Myocyte (in vitro differentiated cells): ENCODE data around the gene GLI3. TPM values are rescaled to one million over a fixed set of nuclear protein-coding genes. Genes with fewer than 3 reads are reported as not detected.

Source experiments
- DNase-seq: peaks from one replicate; pipeline ENCODE4 v3.0.0-alpha.2; 2012; ENCODE audit warnings: low read depth
- total RNA-seq: library from RNA; depleted of rRNA; stranded (reverse); fragments of >200 nt; gene quantifications from 2 replicates; pipeline ENCODE4 v1.2.3, GENCODE V29; 2014

The GLI3 gene
- total RNA-seq, 1 donor from 2014 or later = 3.7 TPM

DNA sequence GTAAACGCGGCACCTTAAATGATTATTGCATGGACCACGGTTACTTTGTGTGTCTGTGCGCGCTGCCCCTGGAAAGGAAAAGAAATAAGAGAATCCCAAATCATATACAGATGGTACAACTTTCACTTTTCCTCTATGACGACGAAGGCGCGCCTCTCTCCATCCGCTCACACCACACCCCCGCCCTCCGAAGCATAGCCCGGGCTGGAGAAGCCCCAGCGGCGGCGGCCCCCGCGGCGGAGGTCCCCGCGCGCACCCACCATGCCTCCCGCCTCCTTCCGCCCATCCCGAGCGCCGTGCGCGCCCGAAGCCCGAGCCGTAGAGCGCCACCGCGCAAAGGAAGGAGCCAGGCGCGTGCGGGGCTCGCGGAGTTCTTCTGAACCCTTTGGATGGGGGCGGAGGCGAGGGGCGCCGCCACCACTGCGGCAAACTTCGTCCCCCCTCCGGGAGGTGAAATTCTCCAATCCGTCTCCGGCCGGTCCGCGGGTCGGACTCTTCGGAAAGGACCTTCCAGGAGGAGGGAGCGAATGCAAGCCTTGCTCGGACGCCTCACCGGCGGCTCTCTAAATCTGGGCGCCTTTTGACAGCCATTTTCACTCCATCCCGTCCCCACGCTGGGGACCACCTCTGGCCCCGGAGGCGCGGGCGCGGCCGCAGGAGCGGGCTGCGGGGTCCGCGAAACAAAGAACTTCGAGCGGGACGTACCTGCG lies 588 bp downstream of the GLI3 start:
- peak; percentile 80 for DNase-seq

DNA sequence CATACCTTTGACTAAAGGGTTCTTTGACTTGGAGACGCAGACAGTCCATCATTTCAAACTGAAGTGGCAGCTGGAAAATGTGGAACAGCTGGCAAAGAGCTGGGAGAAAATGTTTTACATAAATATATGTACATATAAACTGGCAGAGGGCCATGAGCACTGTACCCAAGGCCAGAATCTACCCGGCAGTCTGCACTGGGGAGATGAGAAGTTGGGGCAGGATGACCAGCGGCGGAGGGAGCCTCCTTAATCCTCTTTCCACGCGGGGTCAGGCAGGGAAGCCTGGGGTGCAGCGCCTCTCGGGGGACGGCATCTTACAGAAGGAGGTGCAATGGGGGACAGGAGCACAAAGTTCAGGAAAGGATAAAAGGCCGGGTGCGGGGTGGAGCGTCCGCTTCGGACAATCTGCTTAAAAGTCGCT lies 1.3 kb downstream of the GLI3 start:
- DNase-seq = no peak

DNA sequence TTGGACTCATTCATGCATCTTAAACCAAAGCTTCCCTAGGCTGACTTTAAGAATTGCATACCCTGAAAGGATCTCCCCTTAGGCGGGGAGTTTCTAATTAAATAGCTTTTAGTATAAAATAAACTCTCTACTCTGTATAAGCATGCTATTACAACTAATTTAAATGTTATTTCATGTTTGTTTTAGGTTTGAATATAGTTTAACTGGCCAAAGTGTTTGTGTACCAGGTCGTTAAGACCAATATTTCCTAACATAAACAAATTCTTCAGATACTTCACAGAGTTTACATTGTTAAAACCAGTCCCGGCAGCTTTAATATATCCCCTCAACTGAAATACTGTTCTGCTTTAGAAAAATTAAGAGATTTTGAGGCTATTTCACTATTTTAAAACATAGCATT lies 2.3 kb downstream of the GLI3 start:
- DNase-seq = no peak

DNA sequence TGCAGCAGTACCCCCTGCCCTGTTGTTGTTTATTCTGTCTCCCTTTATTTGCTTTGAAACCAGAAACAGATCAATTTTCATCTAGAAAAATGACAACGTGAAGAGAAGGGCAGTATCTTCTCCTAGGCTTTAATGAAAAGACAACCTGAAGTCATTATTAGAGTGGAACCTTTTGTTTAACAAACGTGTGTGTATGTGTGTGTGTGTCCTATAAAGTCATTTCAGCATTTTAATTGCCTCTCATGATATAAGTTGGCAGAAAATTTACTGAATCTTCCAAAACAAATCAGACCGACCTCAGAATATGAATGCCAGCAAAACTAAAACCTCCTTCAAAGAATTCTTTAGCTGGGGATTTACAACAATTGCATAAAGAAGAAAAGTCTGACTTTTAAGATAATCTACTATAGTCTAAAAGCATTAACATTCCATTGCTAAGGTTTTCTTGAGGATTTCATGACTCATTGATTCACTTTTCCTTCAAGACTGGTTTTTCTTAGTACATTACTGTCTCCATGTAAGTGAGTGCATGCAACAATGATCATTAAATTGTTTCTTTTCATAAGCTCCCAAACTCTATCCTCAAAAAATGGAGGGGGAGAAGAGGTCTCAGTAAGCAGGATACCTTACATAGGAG lies 3.2 kb downstream of the GLI3 start:
- DNase-seq = no peak

DNA sequence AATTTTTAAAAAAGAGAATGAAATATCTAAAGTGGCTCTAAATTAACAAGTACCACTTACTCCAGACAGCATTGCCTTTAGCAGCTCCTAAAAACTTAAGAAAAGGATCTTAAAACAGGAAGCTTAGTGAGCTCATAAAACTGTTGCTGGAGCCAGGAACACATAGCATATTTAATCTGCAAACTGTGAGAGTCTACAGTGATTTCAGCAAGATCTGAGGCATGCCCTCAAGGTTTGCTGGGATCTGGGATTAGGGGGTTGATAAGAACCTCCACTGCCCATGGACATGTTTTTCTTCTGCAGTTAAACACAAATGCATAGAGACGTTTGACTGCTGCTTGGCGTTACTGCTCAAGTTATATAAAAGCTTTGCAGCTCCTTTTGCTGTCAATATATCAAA lies 3.8 kb downstream of the GLI3 start:
- DNase-seq = no peak

DNA sequence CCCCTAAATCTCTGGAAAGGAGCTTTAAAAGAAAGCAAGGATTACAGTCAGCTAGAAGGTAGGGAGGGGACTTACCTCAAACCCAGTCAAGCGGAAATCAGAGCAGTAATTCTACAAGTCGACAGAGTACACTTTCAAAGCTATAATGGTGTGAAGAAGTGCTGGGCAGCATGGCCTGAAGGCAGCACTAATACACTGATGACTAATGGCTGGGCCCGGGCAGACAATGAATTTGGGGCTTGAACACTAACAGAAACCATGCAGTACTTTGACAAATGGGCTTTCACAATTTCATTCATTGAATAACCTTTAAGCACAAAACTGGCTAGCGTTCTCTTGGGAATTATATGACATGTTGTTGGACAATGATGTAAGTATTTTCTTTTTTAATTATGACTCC lies 4.7 kb downstream of the GLI3 start:
- DNase-seq = peak; percentile 13

DNA sequence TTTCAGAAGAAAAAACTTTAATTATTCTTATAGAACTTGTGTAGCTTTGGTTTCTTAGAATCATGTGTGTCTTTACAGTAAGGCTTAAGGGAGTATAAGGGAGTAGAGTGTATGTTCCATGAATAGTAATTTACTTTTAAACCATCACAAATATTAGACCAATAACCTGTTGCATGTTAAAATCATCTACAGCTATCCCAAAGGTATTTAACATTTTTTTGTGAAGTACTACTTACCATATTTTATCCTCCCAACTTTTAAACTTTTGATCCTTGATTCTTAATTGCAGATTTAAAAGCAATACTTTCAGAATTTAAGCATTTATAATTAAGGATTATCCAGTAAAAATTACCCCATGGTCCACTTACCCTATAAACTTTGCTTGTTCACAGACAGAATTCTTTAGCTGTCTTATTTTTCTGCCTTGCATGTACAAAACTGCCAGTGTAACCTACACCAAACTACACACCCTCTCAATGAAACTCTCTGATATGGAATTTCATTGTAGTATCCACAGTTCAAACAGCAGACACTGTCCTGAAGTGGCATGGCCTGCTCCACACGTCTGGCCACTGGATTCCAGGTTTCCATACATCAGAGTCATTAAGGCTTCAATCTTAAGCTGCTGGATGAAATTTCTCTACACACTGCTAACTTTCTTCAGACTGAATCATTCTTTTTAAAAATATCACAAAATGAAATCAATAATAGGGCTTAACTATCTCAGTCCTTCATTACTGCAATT lies 5.8 kb downstream of the GLI3 start:
- no peak for DNase-seq

DNA sequence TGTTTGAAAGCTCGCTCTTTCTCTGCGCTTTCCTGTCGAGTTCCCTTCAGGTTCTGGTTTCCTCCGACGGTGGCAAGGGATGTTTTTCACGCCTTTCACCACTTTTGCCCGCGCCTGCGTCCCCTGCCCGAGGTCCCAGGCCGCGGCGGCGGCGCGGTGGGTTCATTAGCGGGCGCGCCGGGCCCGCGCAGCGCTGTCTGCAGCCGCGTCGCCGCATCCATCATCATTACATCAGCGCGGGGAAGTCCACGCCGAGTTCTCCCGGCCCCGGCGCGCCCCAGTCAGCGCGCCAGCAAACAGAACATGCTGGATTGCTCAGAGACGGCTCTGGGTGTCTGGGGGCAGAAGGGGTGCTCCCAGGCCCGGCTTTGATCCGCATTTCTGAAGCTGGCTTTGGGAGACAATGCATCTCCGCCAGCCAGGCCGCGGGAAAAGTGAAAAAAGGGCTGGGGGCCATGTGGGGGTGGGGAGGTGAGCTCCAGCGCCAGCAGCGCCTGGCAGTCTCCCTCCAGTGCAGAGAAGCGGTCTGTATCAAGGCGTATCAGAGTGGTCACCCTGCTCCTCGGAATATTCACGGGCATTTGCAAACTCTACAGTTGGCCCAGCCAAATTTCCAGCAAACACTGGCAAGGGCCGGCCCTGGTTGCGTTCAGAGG lies 8.9 kb downstream of the GLI3 start:
- no peak for DNase-seq

DNA sequence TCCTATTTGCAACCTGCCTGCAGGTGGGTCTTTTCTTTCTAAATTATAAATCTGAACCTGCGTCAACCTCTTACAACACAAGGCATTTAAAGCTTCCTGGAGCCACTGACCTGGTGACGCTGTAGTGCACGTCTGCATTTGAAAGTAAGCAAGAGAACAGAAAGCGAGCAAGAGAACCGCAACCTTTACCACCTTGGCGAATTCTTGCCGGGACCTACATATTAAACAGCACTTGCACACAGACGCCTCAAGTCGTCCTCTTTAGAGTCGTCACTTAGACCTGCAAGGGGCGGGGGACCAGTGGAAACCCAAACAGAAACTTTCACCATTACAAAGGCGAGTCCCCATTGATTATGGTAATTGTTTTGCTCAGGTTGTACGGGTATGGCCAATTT lies 9.5 kb downstream of the GLI3 start:
- no peak for DNase-seq

DNA sequence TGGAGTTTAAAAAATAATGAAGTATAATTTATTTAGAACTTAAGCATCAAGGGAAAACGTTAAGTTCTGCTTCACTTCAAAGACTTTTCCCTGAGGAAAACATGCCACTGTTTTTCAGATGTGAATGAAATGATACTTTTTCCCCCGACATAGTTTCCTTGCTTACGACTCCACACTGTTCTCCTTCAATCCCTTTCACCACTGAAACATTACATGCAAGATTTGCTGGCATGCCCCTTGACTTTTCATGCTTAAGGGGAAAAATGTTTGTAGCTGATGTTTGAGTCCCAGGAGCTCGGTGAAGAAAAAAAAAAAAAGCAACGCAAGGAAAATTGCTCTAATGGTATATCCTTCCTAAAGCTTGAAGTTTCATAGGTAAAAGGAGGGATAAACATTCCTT lies 10.0 kb downstream of the GLI3 start:
- DNase-seq = no peak

DNA sequence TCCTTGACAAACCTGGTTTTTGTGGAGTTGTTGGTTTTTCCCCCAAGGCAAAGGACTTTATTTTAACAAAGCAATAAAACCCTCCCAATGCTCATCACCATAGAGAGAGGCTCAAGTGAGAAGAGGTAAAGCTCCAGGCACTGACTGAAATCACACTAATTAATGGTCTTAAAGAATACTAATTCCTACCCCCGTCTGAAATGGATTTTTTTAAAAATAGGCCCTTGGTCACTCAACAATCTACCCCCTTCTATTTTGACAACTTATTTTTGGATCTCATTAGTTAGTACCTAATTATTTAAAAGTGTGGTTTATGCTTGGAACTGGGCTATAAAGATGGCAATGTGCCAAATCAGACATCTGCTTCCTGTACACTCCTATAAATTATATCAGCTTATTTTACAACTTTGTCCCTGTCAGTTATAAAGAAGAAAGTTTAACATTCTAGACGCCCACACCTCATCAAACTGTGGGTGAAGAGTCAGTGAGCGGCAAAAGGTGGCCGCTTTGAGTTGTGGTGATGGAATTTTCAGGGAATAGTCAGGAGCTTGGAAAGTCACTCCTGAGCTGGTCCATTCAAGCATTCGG lies 10.6 kb downstream of the GLI3 start:
- DNase-seq = no peak

DNA sequence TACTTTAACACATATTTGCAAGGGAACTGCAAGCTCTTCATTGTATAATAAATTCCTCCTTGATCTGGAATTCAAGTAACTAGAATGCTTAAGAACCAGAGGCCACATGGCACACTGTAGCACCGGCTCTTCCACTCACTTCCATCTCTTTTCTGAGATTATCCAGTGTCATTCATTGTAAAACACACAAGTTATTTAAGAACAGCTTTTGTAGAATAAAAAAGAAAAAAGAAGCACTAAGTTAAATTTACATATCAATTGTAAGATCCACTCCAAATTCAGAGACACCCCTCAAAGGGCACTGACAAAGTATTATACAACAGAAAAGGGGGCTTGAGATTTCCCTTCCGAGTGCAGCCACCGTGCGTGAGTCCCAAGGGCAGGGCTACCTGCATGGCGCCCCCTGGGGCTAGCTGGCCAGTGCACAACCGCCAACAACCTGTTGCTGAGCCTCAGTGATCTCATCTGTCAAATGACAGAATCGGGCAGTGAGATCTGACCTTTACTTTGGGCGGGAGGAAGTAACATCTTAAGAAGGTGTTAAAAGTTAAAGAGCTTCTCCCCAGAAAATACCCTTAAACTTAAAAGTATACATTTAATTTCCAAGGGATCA lies 12.5 kb downstream of the GLI3 start:
- no peak for DNase-seq

DNA sequence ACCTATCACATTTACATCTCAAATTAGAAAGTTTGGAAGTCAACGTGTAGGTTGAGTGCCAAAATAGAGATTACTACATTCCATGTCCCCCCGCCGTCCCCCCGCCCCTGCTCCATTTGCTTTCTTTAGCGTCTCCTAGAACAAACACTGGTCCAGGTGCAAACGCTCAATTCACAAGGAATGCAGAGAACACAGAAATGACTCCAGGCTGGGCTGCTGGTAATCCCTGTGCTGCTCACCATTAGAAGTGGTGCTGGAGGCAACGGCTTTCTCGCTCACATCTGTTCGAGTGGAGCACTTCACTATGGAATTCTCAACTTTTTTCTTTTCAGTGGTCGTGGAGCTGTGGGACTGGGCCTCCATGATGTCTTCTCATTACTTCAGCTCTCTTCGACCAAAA lies 14.1 kb downstream of the GLI3 start:
- DNase-seq = no peak

DNA sequence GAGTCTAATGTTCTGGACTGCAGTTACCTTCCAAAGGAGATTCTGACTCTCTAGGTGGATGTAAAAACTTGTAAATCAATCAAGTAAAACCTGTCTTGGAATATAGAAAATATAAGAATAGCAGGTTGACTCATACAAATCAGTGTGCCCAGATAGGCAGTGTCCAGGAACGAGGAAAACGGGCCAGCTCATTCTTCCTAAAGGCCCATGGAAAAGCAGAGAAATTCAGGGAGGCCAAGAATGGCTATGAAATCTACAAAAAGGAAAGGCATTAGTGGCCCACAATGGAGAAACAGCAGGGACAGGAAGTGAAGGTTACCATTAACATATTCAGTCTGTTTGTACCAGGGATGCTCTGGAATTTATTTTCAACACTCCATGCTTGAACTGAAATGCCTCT lies 14.9 kb downstream of the GLI3 start:
- DNase-seq = no peak

DNA sequence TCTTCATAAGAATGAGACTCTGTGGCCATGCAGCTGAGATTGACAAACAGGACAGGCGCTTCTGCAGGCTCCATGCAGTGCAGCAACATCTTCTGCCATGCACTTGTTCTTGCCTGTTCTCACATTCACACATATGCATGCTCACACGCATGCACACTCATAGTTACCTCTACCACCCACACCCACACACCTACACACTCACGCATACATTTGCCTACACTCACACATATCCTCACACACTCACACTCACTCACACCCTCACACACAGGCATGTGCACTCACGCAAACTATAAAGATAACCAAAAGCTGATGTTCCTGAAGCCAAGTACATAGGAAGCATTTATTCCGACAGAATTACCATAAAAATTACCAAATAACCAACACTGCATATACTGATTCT lies 15.7 kb downstream of the GLI3 start:
- no peak for DNase-seq

DNA sequence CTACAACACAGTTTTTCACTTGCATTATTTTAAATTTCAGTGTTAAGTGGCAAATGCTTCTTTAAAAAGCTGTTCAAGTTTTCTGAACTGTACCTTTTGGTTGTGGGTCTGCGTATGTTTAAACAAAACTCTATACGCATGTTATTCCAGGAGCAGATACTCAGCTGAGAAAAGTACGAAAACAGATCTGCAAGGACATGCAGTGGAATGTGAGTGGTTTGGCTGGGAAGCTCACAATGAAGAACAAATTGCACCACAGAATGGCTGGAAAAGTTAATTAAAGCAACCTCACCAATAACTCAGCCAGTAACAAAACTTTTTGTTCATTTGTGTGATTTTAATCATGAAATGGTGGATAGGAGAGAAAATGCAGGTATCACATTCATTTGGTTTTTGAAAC lies 17.6 kb downstream of the GLI3 start:
- no peak for DNase-seq

DNA sequence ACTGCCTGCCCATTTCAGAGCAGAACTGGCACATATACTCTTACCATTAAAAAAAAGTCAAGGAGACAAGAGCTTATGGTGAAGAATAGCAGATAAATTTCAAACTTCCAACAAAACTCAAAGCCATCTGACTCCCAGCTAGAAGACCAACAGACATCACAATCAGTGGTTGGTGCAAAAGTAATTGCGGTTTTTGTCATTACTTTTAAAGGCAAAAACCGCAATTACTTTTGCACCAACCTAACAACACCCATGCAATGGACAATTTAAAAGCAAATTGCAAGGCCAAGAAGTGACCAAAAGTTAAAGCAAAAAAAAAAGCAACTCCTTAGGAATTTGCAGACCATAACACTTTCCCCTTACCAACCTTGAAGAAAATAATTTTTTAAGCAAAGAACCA lies 18.8 kb downstream of the GLI3 start:
- DNase-seq = no peak

DNA sequence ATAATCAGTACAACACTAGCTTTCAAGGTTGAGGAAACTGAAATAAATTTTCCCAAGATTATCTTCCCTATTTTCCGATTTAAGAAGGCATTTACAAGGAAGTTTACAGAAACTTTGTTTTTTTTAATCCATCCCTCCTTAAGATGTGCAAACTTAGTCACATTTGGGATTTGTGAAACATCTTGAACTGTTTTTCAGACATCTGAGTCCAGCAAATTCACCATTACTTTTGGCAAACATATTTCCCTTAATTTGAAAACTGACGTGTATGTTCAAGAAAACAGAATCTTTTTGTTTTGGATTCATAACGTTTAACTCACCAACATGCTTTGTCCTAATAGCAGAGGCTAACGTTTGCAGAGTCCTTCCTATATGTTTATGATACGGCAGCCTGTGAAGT lies 19.5 kb downstream of the GLI3 start:
- no peak for DNase-seq

DNA sequence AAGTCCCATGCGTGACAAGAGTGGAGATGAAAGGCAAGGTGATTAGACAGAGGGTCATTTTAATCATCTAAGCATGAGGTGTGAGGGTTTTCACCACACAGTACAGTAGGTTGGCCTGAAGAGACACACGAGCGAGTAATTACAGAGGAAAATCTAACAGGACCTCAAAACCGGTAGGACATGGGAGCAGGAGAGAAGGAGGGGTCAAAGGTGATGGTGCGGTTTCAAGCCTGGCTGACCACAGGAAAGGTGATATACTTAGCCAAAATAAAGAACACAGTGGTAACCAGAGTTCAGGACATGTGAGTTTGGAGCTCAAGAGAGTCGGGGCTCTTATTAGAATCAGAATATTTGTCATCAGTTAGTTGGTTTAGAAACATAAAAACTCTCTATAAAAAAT lies 20.0 kb downstream of the GLI3 start:
- DNase-seq = no peak

DNA sequence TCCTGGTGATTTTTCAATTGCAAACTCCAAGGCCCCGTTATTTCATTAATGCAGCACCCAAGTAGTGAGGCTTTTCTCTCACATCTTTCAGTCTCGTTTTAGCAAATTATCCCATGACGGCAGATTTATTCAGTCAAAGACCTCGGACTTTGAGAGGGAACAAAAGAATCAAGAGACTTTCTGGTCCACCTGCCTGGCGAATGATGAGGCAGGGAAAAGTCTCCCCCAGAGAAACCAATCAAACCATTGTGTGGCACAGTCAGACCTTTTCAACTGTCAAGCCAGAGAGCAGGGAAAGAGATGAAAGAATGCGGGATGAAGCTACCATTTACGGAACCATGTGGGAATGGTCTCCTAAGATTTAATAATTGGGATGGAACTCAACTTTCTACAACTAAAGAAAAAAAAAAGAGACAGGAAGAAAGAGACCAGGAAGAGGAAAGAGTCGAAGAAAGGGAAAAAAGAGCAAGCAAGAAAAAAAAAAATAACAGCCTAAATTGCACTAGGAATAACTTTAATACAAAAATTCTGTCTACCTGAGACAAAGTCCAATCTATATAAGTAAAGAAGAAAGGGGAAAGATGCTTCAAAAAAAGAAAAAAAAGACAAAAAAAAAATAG lies 22.8 kb downstream of the GLI3 start:
- DNase-seq = no peak

DNA sequence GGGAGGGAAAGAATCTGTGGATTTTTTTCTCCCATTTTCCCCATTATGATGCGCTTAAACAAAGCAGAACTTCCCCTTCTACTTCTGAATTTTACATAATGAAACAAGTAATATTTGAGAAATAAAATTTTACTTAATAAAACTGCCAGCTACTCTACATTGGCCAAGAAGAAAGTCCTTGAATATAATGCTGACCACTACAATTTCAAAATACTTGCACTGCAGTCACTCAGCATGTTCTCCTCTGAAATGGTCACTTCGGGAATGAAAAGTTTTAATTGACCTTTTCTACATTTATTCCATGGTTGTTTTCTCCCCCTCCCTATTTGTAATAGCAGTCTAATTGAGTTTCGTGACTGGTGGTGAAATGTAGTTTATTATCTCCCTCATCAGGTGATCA lies 23.9 kb downstream of the GLI3 start:
- DNase-seq = no peak
